Pancreas (tissue), 10 donors: ENCODE data around the gene NRIP2. TPM values are rescaled to one million over a fixed set of nuclear protein-coding genes. Genes with fewer than 3 reads are reported as not detected.
A peak's percentile ranks its signal among the peaks of the same experiment; 100 is the strongest.

Experiments used
- ATAC-seq, 4 donors: fragments of 200-7000 bp; cut with Tn5 transposase; one replicate each; pipeline versions ENCODE4 v1.8.0 to v1.9.1; 2020; ENCODE audit warnings: mild to moderate bottlenecking in 4 of 4, moderate library complexity in 4 of 4
- DNase-seq, 6 donors: peaks; one replicate each; pipeline ENCODE4 v3.0.0-alpha.2; 2020
- FAIRE-seq: peaks from 2 replicates; lab custom pipeline; 2012; peaks lifted over from hg19 to GRCh38; lab: Jason Lieb, UNC
- H3K27ac ChIP-seq, 4 donors: fragments of 200-600 bp; sonication (generic); 1 replicate in 3 of 4; 2 replicates in 1 of 4; pipeline versions ENCODE4 v1.5.0 to v1.8.0; 2020
- H3K27me3 ChIP-seq, 4 donors: fragments of 200-600 bp; one replicate each; pipeline ENCODE4 v1.8.0; 2021
- H3K36me3 ChIP-seq, 3 donors: fragments of 200-600 bp; sonication (generic) in 1 of 3; one replicate each; pipeline versions ENCODE4 v1.5.0 to v1.8.0; 2020 to 2021
- H3K4me1 ChIP-seq, 3 donors: fragments of 200-600 bp; one replicate each; pipeline ENCODE4 v1.8.0; 2021
- H3K4me3 ChIP-seq, 4 donors: fragments of 200-600 bp; sonication (generic) in 2 of 4; one replicate each; pipeline versions ENCODE4 v1.5.0 to v1.8.0; 2020 to 2021
- H3K9me3 ChIP-seq, 4 donors: fragments of 200-600 bp; one replicate each; pipeline ENCODE4 v1.8.0; 2021
- CTCF ChIP-seq, 4 donors: fragments of 200-600 bp; sonication (generic) in 3 of 4; IDR thresholded peaks; one replicate each; pipeline versions ENCODE4 v1.5.0 to v1.8.0; 2021; ENCODE audit warnings: antibody characterized with exemption in 4 of 4
- WGBS, 2 donors: extraction: QIAGEN DNeasy Blood & Tissue Kit; methylation state at CpG; one replicate each; pipeline ENCODE4 v1.1.7; 2013; 5-methylcytosine and 5-hydroxymethylcytosine counted together
- intact Hi-C, 3 donors: fragments of 100-400 bp; cut with DNase I; formaldehyde crosslinking; loops; one replicate each; pipeline versions ENCODE4 v1.11.1 to v1.14.2; 2022
- polyA plus RNA-seq, 2 donors: library from polyadenylated mRNA; stranded (reverse); fragments of 200-250 nt; gene quantifications; one replicate each; pipeline ENCODE4 v1.2.3, GENCODE V29; 2013
- total RNA-seq, 6 donors: library from RNA; stranded (reverse); fragmentation: NEBNext Ultra II Directional in 4 of 6; extraction: Animal tissue kit (Norgen Biotek cat#: 25700) in 4 of 6; gene quantifications; one replicate each; pipeline versions ENCODE4 v1.2.1 to v1.2.4, GENCODE V29; 2021 to 2023
- donor health status: healthy with polysubstance abuse.
- donor health status: DM: no; HTN: no; CAD: no; lungs with moderate emphysema.
- donor health status: DM: no; HTN: no; CAD: no.
- donor health status: control.
- donor health status: control.
- donor health status: Bipolar disorder and iron deficiency.
- donor health status: DM: yes; HTN: yes; CAD: no.
- donor health status: DM: no; HTN: no; CAD: no.
- donor health status: DM: no; HTN: no; CAD: no.
- donor health status: DM: yes; HTN: yes; CAD: no.

NRIP2 gene
- total and polyA plus RNA-seq, 8 donors = 0.13 to 1.2 (median 0.56) TPM

- ATAC-seq = peak in 1 of 4 donors; percentile 4
- 48% methylated on average over 7 of the region's 7 CpGs for WGBS, 2 donors
- DNase-seq = peak; percentile 49 to 83 (median 68)
- Histone ChIP-seq H3K27me3 (no peaks in the 10 kb centered on the region), H3K9me3 (no peaks in the 10 kb centered on the region), H3K4me3 (peak overlapping the region in 1 of 4 donors; percentile 74), H3K4me1 (peaks cover 15 to 17% (median 15%) of the 10 kb centered on the region in 3 donors), H3K27ac (no peak overlapping the region), H3K36me3 (peaks cover 0 to 49% (median 42%) of the 10 kb centered on the region in 3 donors)
- TF ChIP-seq CTCF (IDR thresholded peaks at IDR 0.05) = no peak
- FAIRE-seq = no peak
- intact Hi-C loops = no loop called here
These were observed 37.0 kb downstream of the NRIP2 start for GRCh38 chr12:2797721-2798418.

- H3K4me3 ChIP-seq = peak overlapping the region; percentile 68 to 94 (median 72)
- DNase-seq = no peak
- H3K9me3 ChIP-seq = no peaks in the 10 kb centered on the region
- no peak for FAIRE-seq
- H3K27ac ChIP-seq = peak overlapping the region in 3 of 4 donors; percentile 73 to 92 (median 86)
- peaks cover 0 to 33% (median 27%) of the 10 kb centered on the region in 3 donors for H3K36me3 ChIP-seq
- no peak for TF ChIP-seq CTCF (IDR thresholded peaks at IDR 0.05)
- peaks cover 15 to 17% (median 15%) of the 10 kb centered on the region in 3 donors for H3K4me1 ChIP-seq
- intact Hi-C loops = no loop called here
- 1% methylated on average over 14 of the region's 14 CpGs for WGBS, 2 donors
- no peaks in the 10 kb centered on the region for H3K27me3 ChIP-seq
- peak; percentile 20 to 50 (median 30) for ATAC-seq
These were observed 38.6 kb downstream of the NRIP2 start for GRCh38 chr12:2796187-2796666.

- Histone ChIP-seq H3K27ac (peak overlapping the region; percentile 63 to 92 (median 80)), H3K4me3 (peak overlapping the region; percentile 68 to 94 (median 72)), H3K36me3 (peaks cover 0 to 26% (median 22%) of the 10 kb centered on the region in 3 donors), H3K9me3 (no peaks in the 10 kb centered on the region), H3K4me1 (peaks cover 15 to 17% (median 15%) of the 10 kb centered on the region in 3 donors), H3K27me3 (no peaks in the 10 kb centered on the region)
- WGBS, 2 donors = 1% methylated on average over 28 to 111 of the region's 111 CpGs
- DNase-seq (peak; percentile 67 to 90 (median 82)), FAIRE-seq (no peak), ATAC-seq (peak; percentile 70 to 86 (median 80))
- intact Hi-C loops = no loop called here
- TF ChIP-seq CTCF (IDR thresholded peaks at IDR 0.05) = no peak
These were observed 39.3 kb downstream of the NRIP2 start for GRCh38 chr12:2795291-2796186.

- H3K4me3 ChIP-seq = peak within 1 kb of the TSS; percentile 68 to 94 (median 72)
- peaks cover 15 to 17% (median 15%) of the 10 kb centered on the region in 3 donors for H3K4me1 ChIP-seq
- intact Hi-C loops = no loop called here
- DNase-seq (peak; percentile 90 to 96 (median 93)), FAIRE-seq (no peak), ATAC-seq (peak; percentile 88 to 96 (median 90))
- H3K27ac ChIP-seq = peak within 1 kb of the TSS; percentile 63 to 92 (median 80)
- no peaks in the 10 kb centered on the region for H3K9me3 ChIP-seq
- WGBS, 2 donors = 0 to 1% methylated on average over 58 to 63 of the region's 63 CpGs
- TF ChIP-seq CTCF (IDR thresholded peaks at IDR 0.05) = no peak
- H3K27me3 ChIP-seq = no peaks in the 10 kb centered on the region
- peaks cover 0 to 19% (median 15%) of the 10 kb centered on the region in 3 donors for H3K36me3 ChIP-seq
These were observed 40.0 kb downstream of the NRIP2 start, which contains the start of gene FKBP4 for GRCh38 chr12:2794736-2795289. Gene FKBP4, plus strand, starts transcription at chr12:2794970. Its CDS starts 170 bp downstream, at chr12:2795140.
